ENCODE measurements around the gene ZCCHC4.

ZCCHC4 gene

GRCh38 chr4:25343671-25344070 is 31.1 kb downstream of the ZCCHC4 start:
- Histone ChIP-seq H3K79me2 (ENCODE audit: insufficient read depth, low read depth) (no peaks in the 10 kb centered on the region), H3K36me3 (ENCODE audit: insufficient read depth) (no peaks in the 10 kb centered on the region), H3K9ac (no peak overlapping the region), H3K4me2 (no peak overlapping the region), H3K27ac (no peak overlapping the region), H3K27me3 (ENCODE audit: insufficient read depth, low read depth) (no peaks in the 10 kb centered on the region), H4K20me1 (ENCODE audit: insufficient read depth) (no peaks in the 10 kb centered on the region), H2AFZ (ENCODE audit: low read depth) (no peak overlapping the region), H3K4me3 (IDR thresholded peaks at IDR 0.05; ENCODE audit: insufficient read depth, low read depth, low read length) (no peak overlapping the region), H3K4me1 (ENCODE audit: low read depth, poor library complexity, severe bottlenecking) (no peaks in the 10 kb centered on the region)
- no peak for TF ChIP-seq CTCF (conservative IDR thresholded peaks at IDR 0.05; ENCODE audit: low read depth, low read length)

GRCh38 chr4:25345744-25346143 is 33.2 kb downstream of the ZCCHC4 start:
- no peak for TF ChIP-seq CTCF (conservative IDR thresholded peaks at IDR 0.05; ENCODE audit: low read depth, low read length)
- Histone ChIP-seq H4K20me1 (ENCODE audit: insufficient read depth) (no peaks in the 10 kb centered on the region), H3K27me3 (ENCODE audit: insufficient read depth, low read depth) (no peaks in the 10 kb centered on the region), H3K4me1 (ENCODE audit: low read depth, poor library complexity, severe bottlenecking) (no peaks in the 10 kb centered on the region), H3K4me3 (IDR thresholded peaks at IDR 0.05; ENCODE audit: insufficient read depth, low read depth, low read length) (no peak overlapping the region), H3K79me2 (ENCODE audit: insufficient read depth, low read depth) (no peaks in the 10 kb centered on the region), H3K36me3 (ENCODE audit: insufficient read depth) (no peaks in the 10 kb centered on the region), H3K4me2 (no peak overlapping the region), H3K27ac (no peak overlapping the region), H3K9ac (no peak overlapping the region), H2AFZ (ENCODE audit: low read depth) (no peak overlapping the region)

GRCh38 chr4:25346913-25347312 is 34.3 kb downstream of the ZCCHC4 start:
- Histone ChIP-seq H3K79me2 (ENCODE audit: insufficient read depth, low read depth) (no peaks in the 10 kb centered on the region), H3K9ac (no peak overlapping the region), H3K27me3 (ENCODE audit: insufficient read depth, low read depth) (no peaks in the 10 kb centered on the region), H3K27ac (no peak overlapping the region), H3K36me3 (ENCODE audit: insufficient read depth) (no peaks in the 10 kb centered on the region), H3K4me3 (IDR thresholded peaks at IDR 0.05; ENCODE audit: insufficient read depth, low read depth, low read length) (no peak overlapping the region), H3K4me2 (no peak overlapping the region), H2AFZ (ENCODE audit: low read depth) (no peak overlapping the region), H3K4me1 (ENCODE audit: low read depth, poor library complexity, severe bottlenecking) (no peaks in the 10 kb centered on the region), H4K20me1 (ENCODE audit: insufficient read depth) (no peaks in the 10 kb centered on the region)
- no peak for TF ChIP-seq CTCF (conservative IDR thresholded peaks at IDR 0.05; ENCODE audit: low read depth, low read length)

- Histone ChIP-seq H3K79me2 (ENCODE audit: insufficient read depth, low read depth) (no peaks in the 10 kb centered on the region), H3K4me3 (IDR thresholded peaks at IDR 0.05; ENCODE audit: insufficient read depth, low read depth, low read length) (no peak overlapping the region), H3K4me2 (no peak overlapping the region), H3K9ac (no peak overlapping the region), H3K36me3 (ENCODE audit: insufficient read depth) (no peaks in the 10 kb centered on the region), H3K27me3 (ENCODE audit: insufficient read depth, low read depth) (no peaks in the 10 kb centered on the region), H3K4me1 (ENCODE audit: low read depth, poor library complexity, severe bottlenecking) (no peaks in the 10 kb centered on the region), H3K27ac (no peak overlapping the region), H2AFZ (ENCODE audit: low read depth) (no peak overlapping the region), H4K20me1 (ENCODE audit: insufficient read depth) (no peaks in the 10 kb centered on the region)
- no peak for TF ChIP-seq CTCF (conservative IDR thresholded peaks at IDR 0.05; ENCODE audit: low read depth, low read length)
These were observed 34.9 kb downstream of the ZCCHC4 start for GRCh38 chr4:25347473-25347872.

GRCh38 chr4:25347971-25348370 is 35.4 kb downstream of the ZCCHC4 start:
- Histone ChIP-seq H3K79me2 (ENCODE audit: insufficient read depth, low read depth) (no peaks in the 10 kb centered on the region), H3K4me3 (IDR thresholded peaks at IDR 0.05; ENCODE audit: insufficient read depth, low read depth, low read length) (no peak overlapping the region), H3K4me1 (ENCODE audit: low read depth, poor library complexity, severe bottlenecking) (no peaks in the 10 kb centered on the region), H2AFZ (ENCODE audit: low read depth) (no peak overlapping the region), H3K9ac (no peak overlapping the region), H3K27ac (no peak overlapping the region), H3K36me3 (ENCODE audit: insufficient read depth) (no peaks in the 10 kb centered on the region), H3K27me3 (ENCODE audit: insufficient read depth, low read depth) (no peaks in the 10 kb centered on the region), H4K20me1 (ENCODE audit: insufficient read depth) (no peaks in the 10 kb centered on the region), H3K4me2 (no peak overlapping the region)
- TF ChIP-seq CTCF (conservative IDR thresholded peaks at IDR 0.05; ENCODE audit: low read depth, low read length) = no peak
